Fibroblast of peridontal ligament (primary cell): ENCODE results near the gene GBA3.

Experiments
- DNase-seq: peaks from one replicate; pipeline ENCODE4 v3.0.0-alpha.2; 2010; ENCODE audit errors: extremely low read depth

GBA3 gene

DNA sequence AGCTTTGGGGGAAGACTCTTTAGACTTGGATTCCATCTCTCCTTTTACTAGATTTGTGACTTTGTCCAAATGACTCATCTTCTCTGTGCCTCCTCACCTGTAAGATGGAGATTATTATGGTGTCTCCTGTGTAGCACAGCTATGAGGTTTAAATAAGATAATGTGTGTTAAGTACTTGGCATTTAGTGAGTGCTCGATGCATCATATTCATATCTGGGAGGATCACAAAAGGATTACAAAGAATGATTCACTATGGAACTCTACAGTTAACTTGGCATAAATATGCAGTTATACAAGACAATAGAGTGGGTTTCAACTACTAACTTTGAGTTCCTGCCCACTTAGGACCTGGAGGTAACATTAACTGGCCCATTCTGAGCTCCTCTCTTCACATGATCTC lies 2.3 kb downstream of the GBA3 start:
- no peak for DNase-seq

DNA sequence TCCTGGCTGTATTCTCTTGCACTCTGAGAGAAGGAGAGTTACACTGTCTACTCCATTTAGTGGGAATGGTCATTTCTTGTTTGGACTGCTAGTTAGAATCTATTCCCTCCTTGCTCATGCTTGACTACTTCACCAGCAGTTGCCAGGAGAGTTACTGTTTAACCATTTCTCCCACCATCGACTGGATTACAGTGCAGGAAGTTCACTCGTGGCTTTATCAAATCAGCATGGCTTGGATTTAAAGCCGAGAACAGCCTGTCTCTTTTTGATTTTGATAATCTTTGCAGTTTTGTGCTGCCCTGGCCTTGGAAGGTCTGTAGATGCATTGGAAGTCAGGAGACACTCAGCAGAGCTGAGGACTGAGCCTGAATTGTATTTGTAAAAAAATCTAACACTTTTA lies 3.2 kb downstream of the GBA3 start:
- no peak for DNase-seq

DNA sequence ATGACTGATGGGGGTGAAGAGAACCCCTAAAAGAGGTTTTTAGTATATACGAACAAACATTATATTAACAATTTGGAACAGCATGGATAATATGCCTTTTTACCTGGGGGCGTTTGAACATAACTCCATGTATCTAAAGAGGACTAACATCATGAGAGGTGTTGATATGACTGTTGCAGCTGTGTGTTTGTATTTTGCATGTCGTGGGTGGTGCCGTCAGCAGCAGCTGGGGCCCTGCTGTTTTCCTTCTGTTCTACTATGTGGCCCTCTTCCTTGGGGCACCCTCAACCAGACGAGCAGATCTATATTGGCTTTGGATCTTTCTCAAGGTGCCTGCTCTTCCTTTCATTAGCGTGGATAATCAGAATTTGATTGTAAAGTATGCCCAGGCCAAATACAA lies 11.2 kb downstream of the GBA3 start:
- DNase-seq: no peak

DNA sequence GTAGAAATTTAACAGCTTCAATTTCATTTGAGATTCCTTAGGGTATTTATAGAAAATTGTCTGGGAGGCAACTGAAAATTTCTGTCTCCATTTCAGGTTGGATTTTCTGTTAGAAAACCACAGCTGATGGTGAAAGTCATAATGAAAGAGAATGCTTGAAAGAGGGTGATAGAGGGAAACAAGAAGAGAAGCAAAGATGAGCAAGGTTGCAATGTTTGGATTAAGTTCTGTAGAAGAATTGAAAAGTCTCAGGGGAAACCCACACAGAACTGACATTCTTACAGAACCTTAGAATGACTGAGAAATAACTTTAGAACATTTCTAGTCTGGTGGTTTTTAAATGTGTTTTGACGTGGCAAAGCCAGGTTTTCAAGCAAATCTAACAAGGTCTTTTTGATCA lies 14.7 kb downstream of the GBA3 start:
- DNase-seq: no peak

- DNase-seq: no peak
These were observed 16.2 kb downstream of the GBA3 start for GRCh38 chr4:22708961-22709360.

DNA sequence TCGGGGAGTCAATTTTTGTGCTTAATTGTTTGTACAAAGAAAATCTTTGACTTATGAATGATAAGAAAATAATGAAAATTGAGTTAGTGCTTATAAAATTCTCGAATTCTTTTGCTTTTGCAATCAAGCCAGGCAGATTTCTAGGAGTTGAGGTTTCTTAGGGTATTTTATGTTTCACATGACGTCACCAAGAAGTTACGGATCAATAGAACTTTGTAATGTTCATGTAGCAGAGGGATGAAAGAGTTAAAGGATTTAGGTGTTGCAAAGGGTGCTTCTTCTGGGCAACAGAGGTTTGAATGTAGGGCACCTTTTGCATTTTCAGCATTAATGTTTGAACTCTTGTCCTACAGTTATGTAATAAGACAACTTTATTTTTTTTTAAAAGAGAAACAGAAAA lies 19.4 kb downstream of the GBA3 start:
- no peak for DNase-seq

DNA sequence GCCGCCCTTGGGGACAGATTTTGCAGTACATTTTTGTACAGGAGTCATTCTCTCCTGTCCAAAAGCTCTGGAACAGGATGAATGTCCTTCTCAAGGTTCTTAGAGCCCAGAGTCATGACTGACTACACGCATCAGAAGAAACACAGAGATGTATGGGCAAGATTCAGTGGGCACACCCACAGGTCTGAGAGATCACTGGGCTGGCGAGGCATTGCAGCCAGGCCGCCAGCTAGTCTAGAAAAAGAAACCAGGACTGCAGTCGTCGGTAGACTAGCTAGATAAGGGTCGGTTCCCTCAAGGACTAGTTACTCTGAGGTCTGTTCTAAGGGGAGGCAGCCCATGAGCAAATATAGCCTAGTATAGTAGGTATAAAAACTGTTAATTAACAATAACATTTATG lies 19.8 kb downstream of the GBA3 start:
- no peak for DNase-seq

GRCh38 chr4:22713841-22714240 lies 21.1 kb downstream of the GBA3 start:
- no peak for DNase-seq

- DNase-seq: no peak
These were observed 26.5 kb downstream of the GBA3 start for GRCh38 chr4:22719218-22719617.

GRCh38 chr4:22720091-22720490 lies 27.4 kb downstream of the GBA3 start:
- no peak for DNase-seq

DNA sequence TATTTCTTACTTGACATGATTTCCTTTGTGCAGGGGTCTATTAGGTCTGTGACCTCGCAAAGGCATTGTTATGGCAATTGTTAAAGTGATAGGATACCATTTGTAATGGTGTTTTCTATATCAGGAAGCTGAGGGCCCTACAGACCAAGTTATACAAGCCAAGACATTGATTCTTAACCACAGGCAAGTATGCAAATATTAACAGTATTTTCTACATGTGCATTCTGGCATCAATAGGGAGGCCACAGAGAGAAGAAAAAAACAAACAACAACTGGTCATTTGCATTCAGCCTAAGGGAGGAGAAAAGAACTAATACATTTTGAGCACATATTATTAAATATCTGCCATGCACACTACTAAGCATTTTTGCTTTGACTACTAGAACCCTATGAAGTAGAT lies 28.5 kb downstream of the GBA3 start:
- no peak for DNase-seq

GRCh38 chr4:22730021-22730420 lies 37.3 kb downstream of the GBA3 start:
- no peak for DNase-seq

- no peak for DNase-seq
These were observed 41.1 kb downstream of the GBA3 start for GRCh38 chr4:22733816-22734215.

- no peak for DNase-seq
These were observed 44.2 kb downstream of the GBA3 start for GRCh38 chr4:22736912-22737311.

DNA sequence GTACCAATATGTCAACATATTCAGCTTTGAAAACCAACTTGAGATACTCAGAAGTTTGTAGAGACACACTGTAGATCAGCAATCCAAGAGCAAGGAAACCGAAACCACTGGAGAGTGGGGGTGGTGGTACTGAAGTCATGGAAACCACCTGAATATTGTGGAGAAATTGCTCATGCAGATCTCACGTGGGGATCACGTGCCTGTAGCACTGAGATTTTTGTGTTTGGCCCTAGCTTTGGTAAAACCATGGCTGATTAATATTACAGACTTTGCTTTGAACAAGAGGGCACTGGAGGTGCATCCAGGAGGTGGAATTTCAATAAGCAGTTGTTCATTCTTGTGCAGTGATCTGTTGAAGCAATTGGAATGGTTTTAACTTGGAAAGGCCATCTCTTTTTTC lies 47.2 kb downstream of the GBA3 start:
- no peak for DNase-seq

DNA sequence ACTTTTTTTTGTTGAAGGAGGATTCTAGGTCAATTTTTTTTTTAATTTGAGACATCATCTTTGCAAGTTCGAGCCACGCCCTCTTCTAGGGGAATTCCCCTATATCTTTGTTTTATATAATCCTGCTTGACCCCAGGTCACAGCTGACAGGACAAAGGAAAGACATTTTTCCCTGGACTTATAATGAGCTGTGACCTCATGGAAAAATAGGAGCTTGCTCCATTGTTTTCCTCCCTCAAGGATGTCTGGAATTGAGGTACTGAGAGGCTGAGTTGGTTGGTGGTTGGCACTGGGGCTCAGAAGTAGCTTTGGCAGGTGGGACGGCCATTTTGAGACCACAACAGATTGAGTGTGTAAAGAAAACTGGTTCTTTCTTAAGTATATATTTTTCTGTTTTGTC lies 49.0 kb downstream of the GBA3 start:
- DNase-seq: no peak

GRCh38 chr4:22743290-22743689 lies 50.6 kb downstream of the GBA3 start:
- no peak for DNase-seq

DNA sequence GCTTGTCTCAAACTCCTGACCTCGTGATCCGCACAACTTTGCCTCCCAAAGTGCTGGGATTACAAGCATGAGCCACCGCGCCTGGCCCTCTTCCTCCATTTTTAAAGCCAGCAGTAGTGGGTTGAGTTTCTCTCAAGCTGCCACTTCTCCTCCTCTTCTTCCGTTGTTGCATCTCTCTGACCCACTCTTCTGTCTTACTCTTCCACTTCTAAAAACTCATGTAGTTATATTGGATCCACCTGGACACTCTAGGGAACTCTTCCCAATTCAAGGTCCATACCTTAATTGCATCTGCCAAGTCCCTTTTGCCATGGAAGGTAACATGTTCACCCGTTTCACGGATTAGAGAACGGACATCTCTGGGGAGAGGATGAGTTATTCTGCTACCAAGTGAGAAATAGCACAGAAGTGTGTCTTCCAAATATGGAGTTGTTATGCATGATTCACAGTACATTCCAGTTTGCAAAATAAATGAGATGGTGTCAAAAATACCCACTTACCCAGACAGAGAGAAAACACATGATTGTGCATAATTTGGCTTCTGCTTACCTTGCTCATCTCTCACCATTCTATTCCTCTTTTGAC lies 51.8 kb downstream of the GBA3 start:
- no peak for DNase-seq

- DNase-seq: no peak
These were observed 52.5 kb downstream of the GBA3 start for GRCh38 chr4:22745234-22745633.

- no peak for DNase-seq
These were observed 61.4 kb downstream of the GBA3 start for GRCh38 chr4:22754116-22754515.

DNA sequence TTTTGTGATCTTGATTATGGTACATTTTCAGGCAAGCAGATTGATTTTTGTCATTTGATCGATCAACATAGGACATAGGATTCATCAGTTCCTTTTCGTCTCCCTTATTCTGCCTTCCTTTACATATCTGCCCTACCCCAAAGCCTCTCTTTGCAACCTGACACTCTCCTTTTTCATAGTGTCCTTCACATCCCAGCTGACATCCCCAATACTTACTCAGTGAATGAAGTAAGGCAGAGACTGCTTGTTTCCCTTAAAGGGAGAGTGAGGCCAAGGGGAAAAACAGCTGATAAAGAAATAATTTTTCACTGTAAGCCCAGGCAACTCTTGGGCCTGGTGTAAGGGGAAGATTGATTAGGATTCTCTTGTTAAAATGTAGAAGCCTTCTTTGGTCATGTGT lies 69.8 kb downstream of the GBA3 start:
- no peak for DNase-seq

DNA sequence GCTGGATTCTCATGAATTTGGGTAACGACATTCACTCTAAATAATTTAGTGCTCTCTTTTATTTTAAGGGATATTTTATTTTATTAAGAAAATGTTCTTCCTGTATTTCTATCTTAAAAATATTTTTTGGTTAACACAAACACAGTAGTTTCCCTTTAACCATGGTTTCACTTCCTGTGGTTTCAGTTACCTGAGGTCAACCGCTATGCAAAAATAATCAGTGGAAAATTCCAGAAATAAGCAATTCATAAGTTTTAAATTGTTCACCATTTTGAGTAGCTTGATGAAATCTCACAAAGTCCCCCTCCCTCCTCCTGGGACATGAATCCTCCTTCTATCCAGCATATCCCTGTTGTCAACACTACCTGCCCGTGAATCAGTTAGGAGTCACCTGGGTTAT lies 71.4 kb downstream of the GBA3 start:
- no peak for DNase-seq

- no peak for DNase-seq
These were observed 73.3 kb downstream of the GBA3 start for GRCh38 chr4:22766068-22766467.

DNA sequence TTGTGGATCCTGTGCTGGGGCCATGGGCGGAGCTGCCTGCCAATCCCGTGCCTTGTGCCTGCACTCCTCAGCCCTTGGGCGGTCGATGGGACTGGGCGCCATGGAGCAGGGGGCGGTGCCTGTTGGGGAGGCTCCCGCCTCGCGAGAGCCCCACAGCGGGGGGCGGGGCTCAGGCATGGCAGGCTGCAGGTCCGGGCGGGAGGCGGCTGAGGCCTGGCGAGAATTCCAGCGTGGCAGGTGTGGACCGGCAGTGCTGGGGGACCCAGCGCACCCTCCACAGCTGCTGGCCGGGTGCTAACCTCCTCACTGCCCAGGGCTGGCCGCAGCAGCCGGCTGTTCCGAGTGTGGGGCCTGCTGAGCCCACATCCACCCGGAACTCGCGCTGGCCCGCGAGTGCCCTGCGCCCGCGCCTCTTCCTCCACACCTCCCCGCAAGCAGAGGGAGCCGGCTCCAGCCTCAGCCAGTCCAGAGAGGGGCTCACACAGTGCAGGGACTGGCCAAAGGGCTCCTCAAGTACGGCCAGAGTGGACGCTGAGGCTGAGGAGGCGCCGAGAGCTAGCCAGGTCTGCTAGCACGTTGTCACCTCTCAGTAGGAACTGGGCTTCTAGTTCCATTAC lies 85.9 kb downstream of the GBA3 start:
- no peak for DNase-seq
